ENCODE data around the gene BCAP29. TPM values are rescaled to one million over a fixed set of nuclear protein-coding genes. Genes with fewer than 3 reads are reported as not detected.

Gene BCAP29
- total RNA-seq, 1 experiment from 2014 or later: 17.6 TPM

DNA sequence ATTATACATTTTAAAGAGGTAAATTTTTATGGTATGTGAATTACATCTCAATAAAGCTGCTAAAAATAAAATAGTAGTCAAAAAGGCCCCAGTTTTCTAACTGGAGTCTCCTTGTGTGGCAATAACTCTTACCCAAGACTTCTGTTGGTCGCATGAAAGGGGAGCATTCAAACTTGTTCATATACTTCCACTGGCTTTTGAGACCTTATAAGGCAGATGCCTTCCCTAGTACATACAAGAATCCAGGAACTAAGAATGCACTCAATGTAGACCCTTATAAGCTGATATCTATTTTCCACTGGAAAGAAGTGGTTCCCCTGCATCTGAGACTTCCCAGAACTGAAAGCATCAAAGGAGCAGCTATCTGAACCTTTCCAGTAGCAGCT, 13.0 kb downstream of the BCAP29 start:
- Mint-ChIP-seq H3K4me1 (ENCODE audit: low read depth, unreplicated experiment) (no peaks in the 10 kb centered on the region), H3K27ac (ENCODE audit: unreplicated experiment) (no peak overlapping the region), H3K4me3 (ENCODE audit: low read depth, unreplicated experiment) (no peak overlapping the region), H3K9me3 (ENCODE audit: low read depth, unreplicated experiment) (no peaks in the 10 kb centered on the region), H3K27me3 (ENCODE audit: unreplicated experiment) (no peaks in the 10 kb centered on the region), H3K36me3 (ENCODE audit: insufficient read depth, unreplicated experiment) (peaks cover 12% of the 10 kb centered on the region)
- CTCF ChIA-PET: no interaction called here
- intact Hi-C loops (cut with micrococcal nuclease; ENCODE audit: unreplicated experiment): no loop called here
- BruUV-seq (replicated peaks): no TSS peak
- no peak for DNase-seq
- TF ChIP-seq, protein P1, sequence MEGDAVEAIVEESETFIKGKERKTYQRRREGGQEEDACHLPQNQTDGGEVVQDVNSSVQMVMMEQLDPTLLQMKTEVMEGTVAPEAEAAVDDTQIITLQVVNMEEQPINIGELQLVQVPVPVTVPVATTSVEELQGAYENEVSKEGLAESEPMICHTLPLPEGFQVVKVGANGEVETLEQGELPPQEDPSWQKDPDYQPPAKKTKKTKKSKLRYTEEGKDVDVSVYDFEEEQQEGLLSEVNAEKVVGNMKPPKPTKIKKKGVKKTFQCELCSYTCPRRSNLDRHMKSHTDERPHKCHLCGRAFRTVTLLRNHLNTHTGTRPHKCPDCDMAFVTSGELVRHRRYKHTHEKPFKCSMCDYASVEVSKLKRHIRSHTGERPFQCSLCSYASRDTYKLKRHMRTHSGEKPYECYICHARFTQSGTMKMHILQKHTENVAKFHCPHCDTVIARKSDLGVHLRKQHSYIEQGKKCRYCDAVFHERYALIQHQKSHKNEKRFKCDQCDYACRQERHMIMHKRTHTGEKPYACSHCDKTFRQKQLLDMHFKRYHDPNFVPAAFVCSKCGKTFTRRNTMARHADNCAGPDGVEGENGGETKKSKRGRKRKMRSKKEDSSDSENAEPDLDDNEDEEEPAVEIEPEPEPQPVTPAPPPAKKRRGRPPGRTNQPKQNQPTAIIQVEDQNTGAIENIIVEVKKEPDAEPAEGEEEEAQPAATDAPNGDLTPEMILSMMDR (IDR thresholded peaks at IDR 0.05; ENCODE audit: unreplicated experiment): no peak

DNA sequence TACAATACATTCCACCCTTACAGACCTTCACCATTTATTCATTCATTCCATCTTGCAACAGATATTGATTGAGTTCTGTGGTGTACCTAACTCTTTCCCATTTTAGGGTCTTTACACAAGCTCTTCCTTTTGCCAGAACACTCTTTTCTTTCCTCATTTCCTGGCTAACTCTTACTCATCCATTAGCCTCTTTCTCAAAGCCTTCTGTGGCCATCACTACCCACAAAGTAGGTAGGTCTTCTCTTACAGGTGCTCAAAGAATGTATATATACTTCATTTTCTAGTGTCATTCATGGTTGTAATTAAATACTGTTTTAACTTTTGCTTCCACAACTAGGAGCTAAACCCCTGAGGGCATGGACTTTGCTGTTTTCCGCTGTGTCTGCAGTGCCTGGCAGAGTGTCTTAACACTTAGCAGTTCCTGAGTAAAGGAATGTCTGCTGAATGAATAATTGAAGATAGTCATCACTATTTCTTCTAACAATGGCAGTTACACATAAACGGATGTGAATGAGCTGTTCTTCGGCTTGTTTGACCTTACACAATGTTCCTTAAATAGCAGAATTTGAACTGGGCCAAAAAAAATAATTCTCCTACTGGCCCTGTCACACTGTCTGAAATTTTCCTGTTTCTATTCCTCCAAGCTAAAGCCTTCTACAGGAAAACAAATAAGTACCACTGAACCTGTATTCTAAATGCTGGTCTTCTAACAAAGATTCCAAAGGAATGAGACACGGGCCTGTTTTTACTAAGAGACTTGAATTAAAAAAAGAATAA, 15.1 kb downstream of the BCAP29 start:
- Mint-ChIP-seq H3K4me3 (ENCODE audit: low read depth, unreplicated experiment) (no peak overlapping the region), H3K27ac (ENCODE audit: unreplicated experiment) (no peak overlapping the region), H3K36me3 (ENCODE audit: insufficient read depth, unreplicated experiment) (peaks cover 12% of the 10 kb centered on the region), H3K9me3 (ENCODE audit: low read depth, unreplicated experiment) (no peaks in the 10 kb centered on the region), H3K4me1 (ENCODE audit: low read depth, unreplicated experiment) (no peaks in the 10 kb centered on the region), H3K27me3 (ENCODE audit: unreplicated experiment) (no peaks in the 10 kb centered on the region)
- TF ChIP-seq, protein P1 (IDR thresholded peaks at IDR 0.05; ENCODE audit: unreplicated experiment): no peak
- intact Hi-C loops (cut with micrococcal nuclease; ENCODE audit: unreplicated experiment): no loop called here
- DNase-seq: no peak
- BruUV-seq (replicated peaks): no TSS peak
- CTCF ChIA-PET: no interaction called here

DNA sequence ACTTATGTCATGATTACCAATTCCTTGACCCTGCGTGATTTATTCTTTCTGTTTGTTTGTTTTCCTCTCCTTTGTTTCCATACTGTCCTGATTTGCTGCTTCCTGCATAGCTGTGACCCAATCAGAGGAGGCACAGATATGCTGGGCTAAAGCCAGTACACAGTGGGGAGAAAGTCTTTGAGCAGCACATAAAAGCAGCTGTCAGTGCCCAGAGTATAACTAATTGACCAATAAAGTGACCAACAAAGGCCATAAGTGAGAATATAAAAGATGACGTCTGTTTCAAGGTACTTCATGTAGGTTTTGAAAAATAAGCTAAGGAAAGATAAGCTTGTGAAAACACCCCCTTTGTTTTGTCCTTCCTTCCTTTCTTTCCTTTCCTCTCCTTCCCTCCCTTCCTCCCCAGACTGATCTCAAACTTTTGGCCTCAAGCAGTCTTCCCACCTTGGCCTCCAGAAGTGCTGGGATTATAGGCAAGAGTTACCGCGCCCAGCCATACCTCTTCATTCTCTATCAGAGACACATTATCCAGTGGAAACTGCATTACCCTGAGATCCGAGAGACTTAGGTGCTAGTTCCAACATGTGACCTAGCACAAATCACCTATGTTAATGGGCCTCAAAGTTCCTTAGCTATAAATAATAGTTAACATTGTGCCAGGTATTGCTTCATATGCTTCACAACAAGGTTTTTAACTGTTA, 17.0 kb downstream of the BCAP29 start:
- DNase-seq: no peak
- no TSS peak for BruUV-seq (replicated peaks)
- peaks cover 8% of the 10 kb centered on the region for H3K36me3 Mint-ChIP-seq (ENCODE audit: insufficient read depth, unreplicated experiment)
- intact Hi-C loops (cut with micrococcal nuclease; ENCODE audit: unreplicated experiment): no loop called here
- no peaks in the 10 kb centered on the region for H3K9me3 Mint-ChIP-seq (ENCODE audit: low read depth, unreplicated experiment)
- H3K4me3 Mint-ChIP-seq (ENCODE audit: low read depth, unreplicated experiment): no peak overlapping the region
- H3K27ac Mint-ChIP-seq (ENCODE audit: unreplicated experiment): no peak overlapping the region
- CTCF ChIA-PET: no interaction called here
- H3K4me1 Mint-ChIP-seq (ENCODE audit: low read depth, unreplicated experiment): no peaks in the 10 kb centered on the region
- H3K27me3 Mint-ChIP-seq (ENCODE audit: unreplicated experiment): no peaks in the 10 kb centered on the region
- TF ChIP-seq, protein P1 (IDR thresholded peaks at IDR 0.05; ENCODE audit: unreplicated experiment): no peak

DNA sequence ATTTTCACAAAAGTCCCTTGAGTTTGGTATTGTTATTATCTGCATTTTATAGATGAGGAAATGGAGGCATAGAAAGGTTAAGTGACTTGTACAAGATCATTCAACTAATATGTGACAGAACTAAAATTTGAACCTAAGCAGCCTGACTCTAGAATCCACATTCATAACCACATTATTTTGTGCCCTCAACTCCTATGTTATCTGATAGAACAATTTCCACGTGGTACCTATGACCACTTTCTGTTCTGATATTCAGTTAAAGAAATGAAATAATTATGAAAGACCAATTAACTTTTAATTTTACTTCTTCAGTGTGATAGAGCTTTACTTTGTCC, 17.5 kb downstream of the BCAP29 start:
- no peak for DNase-seq
- no peaks in the 10 kb centered on the region for H3K4me1 Mint-ChIP-seq (ENCODE audit: low read depth, unreplicated experiment)
- peaks cover 8% of the 10 kb centered on the region for H3K36me3 Mint-ChIP-seq (ENCODE audit: insufficient read depth, unreplicated experiment)
- H3K9me3 Mint-ChIP-seq (ENCODE audit: low read depth, unreplicated experiment): no peaks in the 10 kb centered on the region
- intact Hi-C loops (cut with micrococcal nuclease; ENCODE audit: unreplicated experiment): no loop called here
- no peaks in the 10 kb centered on the region for H3K27me3 Mint-ChIP-seq (ENCODE audit: unreplicated experiment)
- no TSS peak for BruUV-seq (replicated peaks)
- no peak overlapping the region for H3K27ac Mint-ChIP-seq (ENCODE audit: unreplicated experiment)
- CTCF ChIA-PET: no interaction called here
- no peak overlapping the region for H3K4me3 Mint-ChIP-seq (ENCODE audit: low read depth, unreplicated experiment)
- TF ChIP-seq, protein P1 (IDR thresholded peaks at IDR 0.05; ENCODE audit: unreplicated experiment): no peak
